Kidney tubule cell (primary cell): Measurements from ENCODE around the gene ACTA2.

Source experiments
- DNase-seq: peaks from one replicate; pipeline ENCODE4 v3.0.0-alpha.2; 2018; ENCODE audit warnings: low spot score

Gene ACTA2

DNA sequence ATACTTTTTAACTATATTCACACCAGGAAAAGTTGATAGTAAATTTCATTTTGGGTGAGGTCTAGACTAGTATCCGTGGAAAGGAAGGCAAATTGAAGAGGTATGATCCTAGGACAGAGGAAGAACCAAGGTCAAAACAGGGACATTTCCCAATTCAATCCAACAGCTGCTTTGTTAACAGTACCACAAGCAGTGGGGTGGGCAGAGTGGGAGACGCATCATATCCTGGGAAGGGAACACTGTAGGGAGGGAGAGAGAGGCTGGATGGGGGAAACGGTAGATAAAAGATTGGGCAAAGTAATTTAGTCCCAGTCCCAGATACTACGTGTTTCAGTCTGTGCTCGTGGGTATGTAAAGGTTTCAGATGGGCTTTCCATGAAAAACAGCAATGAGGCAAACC is 28.9 kb upstream of the ACTA2 start:
- DNase-seq = no peak

DNA sequence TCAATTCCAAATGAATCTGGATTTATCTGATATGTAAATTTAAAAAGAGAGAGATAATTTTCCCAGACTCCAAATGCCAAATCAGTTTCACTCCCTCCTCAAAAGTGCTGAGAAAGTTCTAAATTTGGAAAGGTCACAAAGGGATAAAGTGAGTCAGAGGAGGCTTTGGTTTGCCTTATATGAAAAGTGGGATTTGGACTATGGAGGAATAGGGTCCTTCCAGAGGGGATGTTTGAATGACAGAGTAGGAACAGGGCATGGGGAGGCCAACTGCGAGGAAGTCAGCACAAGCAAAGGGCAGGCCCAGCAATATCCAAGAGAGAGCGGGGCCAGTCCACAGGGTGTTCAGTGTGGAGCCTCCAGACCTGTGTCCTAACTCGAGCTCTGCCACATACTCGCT is 28.2 kb upstream of the ACTA2 start:
- no peak for DNase-seq

DNA sequence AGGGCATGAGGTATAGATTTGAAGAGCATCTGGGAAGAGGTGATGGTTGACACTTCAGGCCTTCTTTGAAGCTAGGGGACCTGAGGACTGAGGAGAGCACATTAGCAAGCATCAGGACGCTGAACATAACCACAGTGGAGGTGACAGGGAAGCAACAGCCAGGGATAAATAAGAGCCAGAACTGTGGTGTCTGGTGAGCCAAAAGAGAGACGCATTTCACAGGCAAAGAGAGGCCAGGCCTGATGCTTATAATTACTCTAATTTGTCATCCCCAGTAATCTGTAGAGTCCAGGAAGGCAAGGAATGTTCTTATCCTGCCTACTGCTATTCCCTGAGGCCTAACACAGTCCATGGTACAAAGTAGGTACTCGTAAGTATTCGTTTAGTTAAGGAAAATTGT is 27.7 kb upstream of the ACTA2 start:
- no peak for DNase-seq

DNA sequence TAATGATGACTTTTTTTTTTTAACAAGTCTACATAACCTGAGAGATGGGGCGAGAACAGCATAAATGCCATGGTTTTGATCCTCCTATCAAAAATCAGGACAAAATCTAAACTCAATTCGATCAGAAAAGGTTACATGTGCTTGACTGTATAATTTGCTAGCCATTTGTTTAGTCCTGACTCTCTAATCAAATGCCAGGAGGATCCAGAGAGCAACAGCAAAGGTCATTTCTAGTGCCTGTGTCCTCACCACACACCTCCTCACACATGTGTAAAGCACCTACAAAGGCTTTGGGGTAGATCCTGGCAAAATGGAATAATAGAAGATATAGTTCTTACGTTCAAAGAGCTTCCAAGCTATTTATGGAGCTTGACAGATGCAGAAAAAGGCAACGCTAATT is 27.0 kb upstream of the ACTA2 start:
- no peak for DNase-seq

DNA sequence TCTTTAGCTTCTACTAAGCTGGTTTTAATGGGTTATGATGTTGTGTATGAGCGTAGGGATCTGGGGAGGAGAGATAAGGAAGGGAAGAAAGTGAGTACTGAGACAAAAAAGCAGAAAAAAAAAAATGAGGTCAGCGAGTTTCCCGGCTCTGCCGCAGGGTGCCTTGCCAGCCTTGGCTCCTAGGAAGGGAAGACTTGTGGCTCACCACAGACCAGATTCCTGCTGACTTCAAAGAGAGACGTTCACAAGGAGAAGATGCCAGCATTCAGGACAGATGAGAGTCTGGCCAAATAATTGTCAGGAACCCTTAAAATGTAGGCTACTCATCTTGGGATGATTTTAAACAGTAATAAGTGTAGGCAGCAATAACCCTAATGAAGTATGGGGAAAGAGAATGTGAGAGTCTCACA is 26.6 kb upstream of the ACTA2 start:
- peak; percentile 76 for DNase-seq

DNA sequence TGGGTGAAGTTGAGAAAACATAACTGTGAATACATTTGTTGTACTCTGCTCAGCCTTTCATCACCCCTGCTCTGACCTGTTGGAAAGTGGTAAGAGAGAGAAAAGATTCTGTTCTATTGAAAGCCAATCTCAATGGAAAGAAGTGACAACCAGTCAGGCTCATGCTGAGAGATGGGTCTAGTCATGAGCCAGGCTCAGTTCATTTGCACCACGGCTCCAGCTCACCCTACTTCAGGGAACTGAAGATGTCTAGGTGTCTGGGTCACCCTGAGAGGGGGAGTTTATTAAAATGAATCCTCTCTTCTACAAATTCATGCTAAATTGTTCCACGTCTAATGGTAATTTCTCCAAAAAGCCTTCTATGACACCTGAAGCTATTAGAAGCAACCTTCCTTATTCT is 25.9 kb upstream of the ACTA2 start:
- DNase-seq = no peak

DNA sequence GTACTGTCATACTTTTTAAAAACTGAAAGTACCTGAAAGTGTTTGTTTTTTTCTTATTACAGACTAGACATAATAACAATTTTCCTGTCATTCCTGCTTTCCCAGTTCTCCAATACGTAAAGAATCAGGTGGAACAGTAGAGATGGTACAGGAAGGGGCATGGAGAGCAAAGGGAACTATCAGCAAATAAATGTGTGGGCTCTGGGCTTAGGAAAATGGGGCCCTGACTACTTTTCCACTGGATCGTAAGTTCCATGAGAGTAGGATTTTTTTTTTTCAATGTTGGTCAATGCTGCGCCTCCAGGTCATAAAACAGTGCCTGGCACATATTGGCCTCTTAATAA is 22.8 kb upstream of the ACTA2 start:
- no peak for DNase-seq

DNA sequence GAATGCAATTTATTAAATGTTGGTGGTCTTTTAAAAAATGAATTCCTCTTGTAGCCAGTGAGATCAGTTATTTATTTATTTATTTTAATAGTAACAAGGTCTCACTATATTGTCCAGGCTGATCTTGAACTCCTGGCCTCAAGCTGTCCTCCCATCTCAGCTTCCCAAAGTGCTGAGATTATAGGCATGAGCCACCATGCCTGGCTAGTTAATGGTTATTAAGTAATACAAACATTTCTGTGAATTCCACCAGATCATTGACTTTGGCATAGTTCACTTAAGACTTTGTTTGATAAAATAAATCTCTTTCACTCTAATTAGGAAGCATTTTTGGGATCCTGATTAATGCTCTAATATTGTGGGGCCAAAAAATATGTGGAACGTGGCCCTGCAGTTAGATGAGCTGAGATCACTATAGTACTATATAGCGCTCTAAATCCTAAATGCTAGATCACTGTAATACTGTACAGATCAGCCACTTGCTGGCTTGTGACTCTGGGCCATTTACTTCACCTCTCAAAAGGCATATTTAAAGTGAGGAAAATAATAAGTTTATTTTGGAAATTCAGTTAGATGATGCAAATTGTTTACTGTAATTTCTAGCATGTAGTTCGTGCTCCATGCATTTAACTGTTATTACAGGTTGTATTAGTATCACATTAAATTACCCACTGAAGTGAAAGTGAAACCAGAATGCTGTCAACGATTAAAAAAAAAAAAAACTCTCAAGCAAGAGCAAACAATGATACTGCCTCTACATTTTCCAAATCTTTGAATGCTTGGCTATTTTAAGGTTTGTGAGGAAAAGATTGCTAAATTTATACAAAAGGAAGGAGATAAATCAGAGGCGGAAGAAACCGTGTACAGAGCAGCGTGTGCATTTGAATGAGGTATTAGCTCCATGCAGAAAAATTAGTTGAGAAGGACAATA is 22.1 kb upstream of the ACTA2 start:
- peak; percentile 43 for DNase-seq

DNA sequence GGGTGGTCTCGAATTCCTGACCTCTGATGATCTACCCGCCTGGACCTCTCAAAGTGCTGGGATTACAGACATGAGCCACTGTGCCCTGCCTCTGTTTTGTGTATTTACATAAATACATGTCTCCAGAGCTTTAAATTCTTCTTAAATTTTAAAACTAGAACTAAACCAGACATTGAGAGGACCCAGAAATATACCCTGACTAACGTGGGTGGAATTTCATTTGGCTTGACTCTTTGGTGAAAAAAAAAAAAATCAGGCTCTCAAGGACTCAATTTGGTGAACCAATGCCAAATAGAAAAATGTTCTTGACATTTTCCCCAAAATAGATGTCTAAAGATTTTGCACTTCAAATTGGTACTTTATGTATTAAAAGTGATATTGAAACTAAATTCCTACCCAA is 21.4 kb upstream of the ACTA2 start:
- DNase-seq = no peak

DNA sequence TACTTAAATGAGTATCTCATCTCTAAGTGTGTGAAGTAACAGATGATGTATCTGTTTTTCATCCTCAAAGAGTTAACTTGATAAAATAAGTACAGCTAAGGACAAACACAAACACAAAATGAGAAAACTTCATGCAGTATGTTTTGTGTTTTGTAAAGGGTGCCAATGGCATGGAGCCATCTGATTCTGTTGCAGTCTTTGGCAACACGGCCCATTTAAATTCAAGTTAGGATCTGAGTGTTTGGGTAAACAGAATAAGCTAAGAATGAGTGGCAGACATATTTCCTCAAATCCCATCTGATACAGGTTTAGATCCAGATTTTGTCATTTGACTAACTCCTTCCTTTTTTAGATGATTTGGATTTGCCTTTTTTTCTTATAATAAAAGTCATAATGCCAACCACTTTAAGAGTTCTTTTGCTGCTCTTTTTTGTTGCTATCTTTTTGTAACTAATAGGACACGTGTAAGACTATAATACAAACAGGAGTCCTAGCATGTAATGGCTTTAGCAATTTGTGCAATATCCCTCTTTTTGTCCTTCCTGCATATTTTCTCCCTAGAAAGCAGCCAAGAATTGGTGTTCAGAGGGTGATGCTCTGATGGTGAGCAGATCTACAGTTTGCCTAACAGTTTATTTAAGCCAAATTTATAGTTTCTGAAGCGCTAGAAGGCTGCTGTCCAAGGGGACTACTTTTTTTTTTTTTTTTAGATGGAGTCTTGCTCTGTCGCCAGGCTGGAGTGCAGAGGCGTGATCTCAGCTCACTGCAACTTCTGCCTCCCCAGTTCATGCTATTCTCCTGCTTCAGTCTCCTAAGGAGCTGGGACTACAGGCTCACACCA is 18.9 kb upstream of the ACTA2 start:
- no peak for DNase-seq

DNA sequence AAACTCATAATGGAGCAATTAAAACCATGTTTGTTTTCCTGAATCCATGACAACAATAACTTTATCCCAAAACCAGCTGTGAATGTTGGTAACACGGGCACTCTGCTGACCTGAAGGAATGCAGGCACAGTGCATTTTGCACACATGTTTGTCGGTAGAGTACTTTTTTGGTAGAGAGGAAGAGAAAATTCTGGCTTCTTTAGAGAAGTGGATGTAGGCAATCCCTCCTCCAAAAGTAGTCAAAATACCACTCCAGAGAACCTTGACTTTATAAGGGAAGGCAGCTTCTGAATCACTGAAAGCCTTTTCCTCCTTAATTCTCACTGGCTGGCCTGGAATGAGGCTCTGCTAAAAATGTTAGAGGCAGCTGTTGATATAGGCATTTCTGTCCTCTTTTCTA is 15.8 kb upstream of the ACTA2 start:
- DNase-seq = no peak

DNA sequence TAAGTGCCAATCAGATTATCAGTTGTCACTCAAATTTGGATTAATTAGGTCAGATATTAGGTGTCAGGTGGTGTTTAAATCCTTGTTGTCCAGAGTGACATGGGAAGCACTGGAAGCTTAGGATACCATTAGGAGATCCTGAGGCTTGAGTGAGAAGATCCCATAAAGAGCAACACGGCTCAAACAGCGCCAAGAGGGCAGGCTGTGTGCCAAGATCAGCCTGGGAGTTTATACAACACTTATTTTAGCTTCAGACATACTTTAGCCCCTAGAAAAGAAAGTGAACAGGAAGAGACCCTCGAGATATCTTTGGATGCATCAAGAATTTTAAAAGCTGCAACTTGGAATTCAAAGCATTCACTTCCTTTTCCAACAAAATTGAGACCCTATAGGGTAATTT is 14.2 kb upstream of the ACTA2 start:
- DNase-seq = no peak

DNA sequence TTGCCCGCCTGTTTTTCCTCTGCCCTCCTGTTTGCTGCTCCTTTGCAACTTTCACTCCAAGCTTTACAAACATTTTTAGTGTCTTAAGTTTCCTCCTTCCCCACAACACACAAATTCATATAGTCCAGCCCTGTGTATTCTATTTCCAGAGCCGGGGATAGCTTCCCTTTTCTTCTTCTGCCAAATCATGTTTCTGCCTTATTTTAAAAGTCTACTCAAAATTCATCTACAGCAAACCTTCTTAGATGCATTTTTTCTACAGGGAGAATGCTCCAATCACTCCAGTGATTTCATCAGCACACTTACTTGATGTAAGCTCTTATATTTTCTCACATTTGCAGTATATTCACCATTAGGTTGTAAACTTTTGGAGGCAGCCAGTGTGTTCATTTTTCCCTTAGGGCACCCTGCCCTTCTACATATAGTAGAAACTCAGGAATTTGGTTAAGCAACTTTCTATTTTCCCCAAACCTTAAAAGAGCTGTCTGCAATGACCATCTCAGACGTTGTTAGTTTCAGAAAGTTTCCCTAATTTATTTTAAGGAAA is 12.4 kb upstream of the ACTA2 start:
- DNase-seq = no peak

DNA sequence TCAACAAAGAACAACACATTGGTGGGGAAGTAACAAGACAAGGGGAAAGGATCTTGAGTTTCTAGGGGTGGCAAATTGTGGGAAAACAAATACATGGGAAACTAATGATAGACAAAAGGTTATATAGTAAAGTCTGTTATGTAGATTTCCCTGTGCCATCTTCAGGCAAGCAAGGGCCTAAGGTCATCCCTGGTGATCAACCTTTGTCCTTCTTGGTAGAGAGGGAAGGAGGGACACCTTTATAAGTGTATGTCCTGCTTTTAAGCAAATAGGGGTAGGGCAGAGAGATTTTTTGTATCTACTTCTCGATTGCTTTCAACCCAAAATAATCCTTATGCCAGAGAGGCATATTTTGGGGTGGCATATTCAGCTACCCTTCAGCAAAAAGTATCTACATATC is 11.8 kb upstream of the ACTA2 start:
- DNase-seq = no peak

DNA sequence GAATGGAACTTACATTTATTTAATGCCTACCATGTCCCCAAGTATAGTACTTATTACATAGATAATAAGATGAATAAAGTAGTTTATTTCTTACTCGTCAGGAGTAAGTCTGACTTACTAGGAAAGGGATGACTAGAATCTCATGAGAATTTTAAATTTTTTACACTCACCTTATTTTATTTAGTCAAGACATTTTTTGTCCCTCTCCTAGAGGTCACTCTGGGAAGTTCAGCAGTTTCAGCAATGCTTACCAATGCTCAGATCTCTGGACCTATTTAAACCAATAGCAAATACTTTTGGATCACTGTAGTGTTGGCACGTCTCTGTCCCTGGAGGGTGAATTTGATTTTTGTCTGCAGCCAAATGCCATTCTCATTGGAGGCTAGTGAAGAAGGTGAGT is 10.7 kb upstream of the ACTA2 start:
- DNase-seq = no peak

DNA sequence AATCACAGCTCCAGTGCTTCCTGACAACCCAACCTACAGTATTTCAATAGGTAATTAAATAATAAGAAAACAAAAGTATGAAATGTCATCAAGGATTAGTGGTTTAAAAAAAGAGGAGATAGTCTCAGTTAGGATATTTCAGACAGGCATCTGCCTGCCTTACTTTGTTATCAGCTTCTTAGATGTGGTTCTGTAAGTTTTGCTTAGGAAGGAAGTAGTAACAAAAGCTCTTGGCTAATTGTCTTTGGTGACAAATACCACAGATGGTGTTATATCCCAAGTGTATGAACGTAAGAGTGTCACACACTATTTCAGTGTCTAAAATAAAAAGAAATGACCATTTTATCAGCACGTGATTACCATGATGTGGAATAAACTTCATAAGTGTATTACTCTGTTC is 9.8 kb upstream of the ACTA2 start:
- DNase-seq = no peak

DNA sequence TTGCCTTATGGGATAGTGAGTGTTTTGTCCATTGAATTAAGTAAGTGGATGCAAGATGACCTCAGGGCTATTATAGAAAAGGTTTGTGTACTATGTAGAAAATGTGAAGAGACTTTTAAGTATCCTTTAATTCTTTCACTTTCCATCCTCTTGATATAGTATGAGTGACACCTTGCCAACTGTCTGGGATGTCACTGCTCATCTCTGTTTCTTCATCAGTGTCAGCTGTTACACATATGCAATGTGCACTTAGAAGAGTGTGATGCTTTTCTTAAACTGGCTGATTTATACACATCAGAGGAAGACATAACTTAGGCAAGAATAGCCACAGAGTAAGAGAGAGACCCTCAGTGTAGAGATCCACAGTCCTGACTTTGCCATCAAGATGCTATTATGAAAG is 8.7 kb upstream of the ACTA2 start:
- DNase-seq = no peak

DNA sequence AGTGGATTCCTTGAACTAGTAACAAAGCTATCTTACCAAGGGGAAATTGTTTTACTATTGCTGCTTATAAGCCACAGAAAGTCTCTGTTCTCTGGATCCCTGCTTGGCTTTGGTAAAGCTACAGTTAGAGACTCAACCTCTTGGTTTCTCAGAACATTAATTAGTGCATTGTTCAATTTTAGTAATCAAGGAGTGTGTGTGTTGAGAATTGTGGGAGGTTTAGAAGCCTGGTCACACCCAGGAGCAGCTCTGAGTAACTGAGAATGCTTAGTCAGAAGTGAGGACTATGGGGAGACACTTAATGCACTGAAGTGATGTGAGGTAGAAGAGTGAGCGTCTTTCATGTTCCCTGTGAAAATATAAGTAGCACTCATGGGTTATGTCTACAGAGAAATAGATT is 8.2 kb upstream of the ACTA2 start:
- DNase-seq = no peak

DNA sequence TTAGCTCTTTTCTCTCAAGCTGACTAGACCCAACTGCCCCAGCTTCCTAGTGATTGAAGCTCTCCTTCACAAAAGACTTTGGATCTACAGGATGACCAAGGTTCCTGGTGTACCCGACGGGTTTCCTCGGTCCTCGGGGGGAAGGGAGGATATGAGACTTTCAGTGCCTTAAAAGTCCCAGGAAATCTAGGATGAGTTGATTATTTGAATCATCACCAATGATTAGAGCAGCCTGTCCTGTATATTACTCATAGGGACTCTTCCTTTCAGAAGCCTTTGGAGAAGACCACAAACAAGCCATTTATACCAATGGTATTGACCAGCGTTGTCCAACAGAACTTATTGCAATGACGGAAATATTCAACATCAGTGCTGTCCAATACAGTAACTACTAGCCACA is 6.1 kb upstream of the ACTA2 start:
- DNase-seq = peak; percentile 10

DNA sequence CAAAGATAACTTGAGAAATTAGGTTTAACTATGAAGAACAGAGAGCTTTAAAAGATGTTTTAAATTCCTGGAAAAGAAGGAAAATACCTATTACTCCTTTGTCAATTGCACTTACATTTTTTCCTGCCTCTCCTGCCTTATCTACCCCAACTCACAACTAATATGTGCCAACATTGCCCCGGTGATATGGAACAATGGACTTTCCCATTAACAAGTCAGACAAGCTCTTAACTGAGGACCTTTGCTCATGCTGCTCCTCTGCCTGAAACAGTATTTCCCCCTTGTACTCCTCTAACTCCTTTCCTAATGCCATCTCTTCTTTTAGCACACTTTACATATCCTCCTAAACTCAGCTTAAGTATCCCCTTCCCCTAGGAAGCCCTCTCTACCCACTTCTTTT is 4.8 kb upstream of the ACTA2 start:
- no peak for DNase-seq

DNA sequence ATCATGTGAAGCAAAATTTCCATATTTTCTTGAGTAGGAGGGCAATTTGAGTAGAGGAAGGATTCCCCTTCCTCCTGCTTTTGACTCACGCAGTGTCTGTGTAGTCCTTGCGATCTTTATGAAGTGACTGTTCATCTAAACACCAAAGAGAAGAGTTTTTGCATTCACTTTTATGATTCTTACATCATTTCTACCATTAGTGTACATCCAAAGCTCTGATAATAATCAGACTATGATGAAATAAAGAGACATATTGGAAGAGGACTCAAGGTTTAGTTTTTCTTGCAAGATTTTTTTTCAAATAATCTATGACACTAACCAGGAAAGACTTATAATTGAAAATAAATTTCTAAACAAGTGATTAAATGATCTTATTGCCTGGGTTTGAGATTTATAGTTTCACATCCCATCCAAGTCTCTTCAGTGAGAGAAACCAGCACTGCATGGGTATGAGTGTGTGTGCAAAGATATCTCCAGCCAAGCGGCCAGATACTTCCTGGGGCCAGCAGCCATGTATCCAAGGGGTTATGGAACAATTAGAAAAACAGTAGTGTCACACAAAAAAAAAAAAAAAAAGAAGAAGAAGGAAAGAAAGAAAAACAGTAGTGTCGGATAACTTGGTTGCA is 2.0 kb upstream of the ACTA2 start:
- no peak for DNase-seq

DNA sequence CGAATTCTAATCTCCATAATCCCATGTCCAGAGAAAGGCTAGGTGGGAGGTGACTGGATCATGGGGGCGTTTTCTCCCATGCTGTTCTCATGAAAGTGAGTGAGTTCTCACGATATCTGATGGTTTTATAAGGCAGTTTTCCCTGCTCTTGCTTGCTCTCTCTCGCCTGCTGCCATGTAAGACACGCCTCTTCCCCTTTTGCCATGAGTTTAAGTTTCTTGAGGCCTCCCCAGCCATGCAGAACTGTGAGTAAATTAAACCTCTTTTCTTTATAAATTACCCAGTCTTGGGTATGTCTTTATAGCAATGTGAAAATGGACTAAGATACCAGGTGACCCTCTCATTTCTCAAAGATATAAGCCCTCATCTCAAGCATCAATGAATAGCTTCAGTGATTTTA is 1.1 kb upstream of the ACTA2 start:
- DNase-seq = no peak
